Suprapubic skin (tissue), 4 donors: ENCODE data around the gene CCDC179.

ENCODE experiments used
- EP300 ChIP-seq: sonication (generic); formaldehyde crosslinking; IDR thresholded peaks from one replicate; pipeline ENCODE4 v1.6.1; 2017; ENCODE audit warnings: antibody characterized with exemption
- POLR2A ChIP-seq, 2 donors: fragments of 450-650 bp; IDR thresholded peaks; one replicate each; pipeline ENCODE4 v1.6.1; 2017; ENCODE audit warnings: antibody characterized with exemption in 2 of 2, mild to moderate bottlenecking in 2 of 2, moderate library complexity in 2 of 2
- POLR2AphosphoS5 ChIP-seq, 3 donors: sonication (generic); formaldehyde crosslinking; IDR thresholded peaks; one replicate each; pipeline ENCODE4 v1.6.1; 2017; ENCODE audit warnings: antibody characterized with exemption in 3 of 3
- TF ChIP-seq, protein P1 (sequence below), 2 donors: fragments of 200-600 bp in 1 of 2; fragments of 450-650 bp in 1 of 2; sonication (generic) in 1 of 2; IDR thresholded peaks; one replicate each; pipeline ENCODE4 v1.5.1; 2016 to 2019; ENCODE audit warnings: antibody characterized with exemption in 2 of 2, mild to moderate bottlenecking in 1 of 2, moderate library complexity in 1 of 2

DNA sequence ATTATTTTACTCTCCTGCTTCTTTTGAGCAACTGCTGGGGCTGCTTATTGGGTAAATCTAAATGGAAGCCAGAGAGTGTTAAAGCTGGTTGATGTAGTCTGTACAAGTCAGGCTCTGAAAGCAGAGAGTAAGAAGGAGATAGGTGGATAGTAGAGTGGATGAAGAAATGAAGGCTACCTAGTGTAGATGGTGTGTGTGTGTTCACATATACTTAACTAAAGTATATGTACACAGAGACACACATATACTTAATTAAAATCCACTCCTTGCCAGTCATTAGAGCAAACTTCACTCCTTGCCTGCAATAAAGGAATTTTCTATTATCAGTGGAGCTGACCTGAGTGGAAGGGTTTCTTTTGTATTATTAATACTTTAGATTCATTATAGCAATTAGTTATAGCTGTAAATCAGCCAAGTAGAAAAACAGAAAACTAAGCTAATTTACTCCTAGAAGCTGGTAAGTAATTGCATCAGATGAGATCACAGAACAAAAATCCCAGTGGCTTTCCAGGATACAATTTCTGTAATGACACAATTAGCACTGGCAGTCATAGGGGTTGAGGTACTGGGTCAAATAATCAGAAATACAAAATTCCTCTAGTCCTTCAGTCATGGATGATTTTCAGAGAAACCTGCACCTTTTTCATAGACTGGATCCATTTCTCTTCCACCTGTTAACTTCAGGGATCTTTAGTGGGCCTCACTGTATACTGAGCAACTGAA lies 40.7 kb upstream of the CCDC179 start:
- TF ChIP-seq, protein P1, sequence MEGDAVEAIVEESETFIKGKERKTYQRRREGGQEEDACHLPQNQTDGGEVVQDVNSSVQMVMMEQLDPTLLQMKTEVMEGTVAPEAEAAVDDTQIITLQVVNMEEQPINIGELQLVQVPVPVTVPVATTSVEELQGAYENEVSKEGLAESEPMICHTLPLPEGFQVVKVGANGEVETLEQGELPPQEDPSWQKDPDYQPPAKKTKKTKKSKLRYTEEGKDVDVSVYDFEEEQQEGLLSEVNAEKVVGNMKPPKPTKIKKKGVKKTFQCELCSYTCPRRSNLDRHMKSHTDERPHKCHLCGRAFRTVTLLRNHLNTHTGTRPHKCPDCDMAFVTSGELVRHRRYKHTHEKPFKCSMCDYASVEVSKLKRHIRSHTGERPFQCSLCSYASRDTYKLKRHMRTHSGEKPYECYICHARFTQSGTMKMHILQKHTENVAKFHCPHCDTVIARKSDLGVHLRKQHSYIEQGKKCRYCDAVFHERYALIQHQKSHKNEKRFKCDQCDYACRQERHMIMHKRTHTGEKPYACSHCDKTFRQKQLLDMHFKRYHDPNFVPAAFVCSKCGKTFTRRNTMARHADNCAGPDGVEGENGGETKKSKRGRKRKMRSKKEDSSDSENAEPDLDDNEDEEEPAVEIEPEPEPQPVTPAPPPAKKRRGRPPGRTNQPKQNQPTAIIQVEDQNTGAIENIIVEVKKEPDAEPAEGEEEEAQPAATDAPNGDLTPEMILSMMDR (IDR thresholded peaks at IDR 0.05), result no peak
- no peak for TF ChIP-seq POLR2A (IDR thresholded peaks at IDR 0.05)
- TF ChIP-seq POLR2AphosphoS5 (IDR thresholded peaks at IDR 0.05), result no peak
- no peak for TF ChIP-seq EP300
